BJ (cell line): ENCODE measurements around the gene AOPEP. TPM values are rescaled to one million over a fixed set of nuclear protein-coding genes. Genes with fewer than 3 reads are reported as not detected.
A peak's percentile ranks its signal among the peaks of the same experiment; 100 is the strongest.

Source experiments
- CTCF ChIA-PET: fragments of 350-600 bp; formaldehyde crosslinking; extraction: SDS; loops from one replicate; lab custom pipeline; 2021; ENCODE audit warnings: antibody characterized with exemption, inconsistent platforms; lab: Yijun Ruan, JAX
- POLR2A ChIA-PET: fragments of 300-600 bp; sonication (Branson Sonifier 250); formaldehyde crosslinking; extraction: SDS; loops from one replicate; lab custom pipeline; 2021; ENCODE audit warnings: antibody characterized with exemption; lab: Charles Lee
- DNase-seq: peaks from one replicate; pipeline ENCODE4 v3.0.0-alpha.2; 2011; ENCODE audit warnings: low read depth
- H3K27me3 ChIP-seq: 2 replicates; pipeline ENCODE4 v1.6.0; 2011; ENCODE audit warnings: low read length; ENCODE audit not compliant: control insufficient read depth, insufficient read depth
- H3K36me3 ChIP-seq: 2 replicates; pipeline ENCODE4 v1.5.1; 2011; ENCODE audit warnings: low read length; ENCODE audit not compliant: control insufficient read depth, insufficient read depth
- H3K4me3 ChIP-seq: 2 replicates; pipeline ENCODE4 v1.5.1; 2011; ENCODE audit warnings: low read depth, mild to moderate bottlenecking, control low read depth, low read length
- polyA plus RNA-seq: library from polyadenylated mRNA; depleted of rRNA; stranded (reverse); fragments of >200 nt; gene quantifications from 2 replicates; pipeline ENCODE4 v1.2.3, GENCODE V29; 2011
- TF ChIP-seq, protein P1 (sequence below): IDR thresholded peaks from 2 replicates; pipeline ENCODE4 v1.5.1; 2011; ENCODE audit warnings: low read depth, mild to moderate bottlenecking, control low read depth, inconsistent platforms, low read length, moderate library complexity; ENCODE audit not compliant: insufficient read depth

The AOPEP gene
- polyA plus RNA-seq, 1 experiment, result 52.1 TPM

DNA sequence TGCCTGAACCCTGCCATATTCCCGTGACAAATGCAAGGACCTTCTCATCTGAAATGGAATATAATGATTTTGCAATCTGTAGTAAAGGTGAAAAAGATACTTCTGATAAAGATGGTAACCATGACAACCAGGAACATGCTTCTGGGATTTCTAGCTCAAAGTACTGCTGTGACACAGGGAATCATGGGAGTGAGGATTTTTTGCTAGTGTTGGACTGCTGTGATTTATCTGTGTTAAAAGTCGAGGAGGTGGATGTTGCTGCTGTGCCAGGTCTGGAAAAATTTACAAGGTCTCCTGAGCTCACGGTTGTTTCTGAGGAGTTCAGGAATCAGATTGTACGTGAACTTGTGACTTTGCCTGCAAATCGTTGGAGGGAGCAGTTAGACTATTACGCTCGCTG is 33.5 kb downstream of the AOPEP start:
- ChIA-PET CTCF (interaction anchor here (1.0 to 1.2 kb wide), 2 partner anchors 10 to 62 kb away, joined by 3 read pairs; no protein-coding TSS in a partner anchor), POLR2A (no interaction called here)
- TF ChIP-seq, protein P1, sequence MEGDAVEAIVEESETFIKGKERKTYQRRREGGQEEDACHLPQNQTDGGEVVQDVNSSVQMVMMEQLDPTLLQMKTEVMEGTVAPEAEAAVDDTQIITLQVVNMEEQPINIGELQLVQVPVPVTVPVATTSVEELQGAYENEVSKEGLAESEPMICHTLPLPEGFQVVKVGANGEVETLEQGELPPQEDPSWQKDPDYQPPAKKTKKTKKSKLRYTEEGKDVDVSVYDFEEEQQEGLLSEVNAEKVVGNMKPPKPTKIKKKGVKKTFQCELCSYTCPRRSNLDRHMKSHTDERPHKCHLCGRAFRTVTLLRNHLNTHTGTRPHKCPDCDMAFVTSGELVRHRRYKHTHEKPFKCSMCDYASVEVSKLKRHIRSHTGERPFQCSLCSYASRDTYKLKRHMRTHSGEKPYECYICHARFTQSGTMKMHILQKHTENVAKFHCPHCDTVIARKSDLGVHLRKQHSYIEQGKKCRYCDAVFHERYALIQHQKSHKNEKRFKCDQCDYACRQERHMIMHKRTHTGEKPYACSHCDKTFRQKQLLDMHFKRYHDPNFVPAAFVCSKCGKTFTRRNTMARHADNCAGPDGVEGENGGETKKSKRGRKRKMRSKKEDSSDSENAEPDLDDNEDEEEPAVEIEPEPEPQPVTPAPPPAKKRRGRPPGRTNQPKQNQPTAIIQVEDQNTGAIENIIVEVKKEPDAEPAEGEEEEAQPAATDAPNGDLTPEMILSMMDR, result no peak

DNA sequence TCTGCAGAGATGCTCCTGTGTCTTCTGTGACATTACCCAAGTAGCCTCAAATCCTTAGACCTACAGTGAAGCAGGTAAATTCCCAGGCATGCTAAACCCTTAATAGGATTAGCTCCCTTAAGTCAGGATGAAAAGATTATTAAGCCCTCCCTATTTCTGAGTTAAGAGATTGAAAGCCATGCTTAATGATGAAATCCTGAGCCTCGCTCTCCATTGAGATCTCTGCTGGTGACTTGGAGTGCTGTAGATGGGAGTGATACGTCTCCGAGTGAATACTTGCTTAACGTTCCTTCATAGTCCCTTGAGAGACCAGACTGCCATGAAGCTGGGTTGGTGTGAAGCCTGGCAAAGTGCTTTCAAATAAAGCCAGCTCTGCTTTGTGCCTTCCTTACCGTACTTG is 34.2 kb downstream of the AOPEP start:
- H3K27me3 ChIP-seq, result no peaks in the 10 kb centered on the region

More for the DNA sequence above, 33.5 kb downstream of the AOPEP start:
- DNase-seq, result no peak
- Histone ChIP-seq H3K27me3 (no peaks in the 10 kb centered on the region), H3K36me3 (no peaks in the 10 kb centered on the region), H3K4me3 (no peak overlapping the region)

DNA sequence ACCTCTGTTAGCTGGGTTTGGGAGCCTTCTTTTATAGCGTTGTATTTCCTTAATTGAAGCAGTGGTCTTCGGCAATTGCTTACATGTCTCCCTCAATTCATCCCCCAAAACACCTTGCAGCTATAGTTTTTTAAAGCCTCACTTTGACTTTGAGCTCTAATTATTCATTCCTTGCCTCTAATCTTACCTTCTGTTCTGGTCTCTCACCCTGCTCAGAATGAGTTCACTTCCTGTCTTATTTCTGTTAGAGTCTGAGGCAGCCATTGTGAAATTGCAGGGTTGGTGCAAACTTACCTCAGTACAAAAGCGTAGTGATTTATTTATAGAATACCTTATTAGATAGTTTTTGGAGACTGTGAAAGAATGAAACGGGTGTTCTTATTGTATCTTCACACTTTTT is 35.0 kb downstream of the AOPEP start:
- Histone ChIP-seq H3K36me3 (no peaks in the 10 kb centered on the region), H3K27me3 (no peaks in the 10 kb centered on the region), H3K4me3 (no peak overlapping the region)
- TF ChIP-seq, protein P1, result no peak
- DNase-seq, result no peak
- ChIA-PET POLR2A (no interaction called here), CTCF (interaction anchor here (1.7 kb wide), 1 partner anchor 370 kb away, joined by 5 read pairs; no protein-coding TSS in a partner anchor)

More for the DNA sequence above, 34.2 kb downstream of the AOPEP start:
- DNase-seq, result no peak
- TF ChIP-seq, protein P1, result no peak
- CTCF ChIA-PET, result interaction anchor here (0.5 to 1.7 kb wide), 4 partner anchors 9 to 371 kb away, joined by 3 to 5 read pairs (median 3); no protein-coding TSS in a partner anchor
- Histone ChIP-seq H3K4me3 (no peak overlapping the region), H3K36me3 (no peaks in the 10 kb centered on the region)
- POLR2A ChIA-PET, result no interaction called here

DNA sequence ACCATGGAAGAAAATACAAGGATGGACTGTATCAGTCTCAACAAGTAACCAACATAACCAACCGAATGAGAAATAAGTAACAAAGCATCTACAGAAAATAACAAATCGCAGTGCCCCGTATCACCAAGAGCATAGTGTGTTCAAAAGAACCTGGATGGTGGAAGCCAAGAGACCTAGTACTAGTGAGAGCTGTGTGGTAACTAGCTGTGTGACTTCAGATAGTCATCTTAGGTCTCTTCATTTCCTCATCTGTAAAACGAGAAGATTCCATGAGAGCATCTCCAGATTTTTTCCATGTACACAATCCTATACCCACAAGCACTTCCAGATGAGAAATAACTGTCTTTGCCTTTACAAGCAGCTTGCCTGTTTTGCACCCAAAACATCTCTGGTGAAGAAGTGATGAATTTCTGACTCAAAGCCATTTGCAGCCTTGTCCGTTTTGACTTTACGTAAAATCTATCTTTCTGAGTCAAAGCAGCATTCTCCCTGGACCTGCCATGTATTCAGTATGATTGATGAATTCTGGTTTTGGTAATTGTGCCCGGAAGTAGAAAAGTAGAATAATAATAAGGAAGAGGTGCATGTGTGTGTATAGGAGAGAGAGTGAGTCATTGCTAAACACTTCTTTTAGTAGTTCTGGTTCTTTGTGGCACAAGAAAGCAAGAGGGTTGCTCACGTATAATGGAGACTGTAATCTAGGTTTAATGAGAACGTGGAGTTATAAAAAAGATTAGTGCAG is 41.0 kb downstream of the AOPEP start:
- CTCF ChIA-PET, result interaction anchor here (0.6 to 1.7 kb wide), 4 partner anchors 10 to 87 kb away, joined by 3 to 7 read pairs (median 4); no protein-coding TSS in a partner anchor
- peak; percentile 28 for DNase-seq
- no peaks in the 10 kb centered on the region for H3K36me3 ChIP-seq

DNA sequence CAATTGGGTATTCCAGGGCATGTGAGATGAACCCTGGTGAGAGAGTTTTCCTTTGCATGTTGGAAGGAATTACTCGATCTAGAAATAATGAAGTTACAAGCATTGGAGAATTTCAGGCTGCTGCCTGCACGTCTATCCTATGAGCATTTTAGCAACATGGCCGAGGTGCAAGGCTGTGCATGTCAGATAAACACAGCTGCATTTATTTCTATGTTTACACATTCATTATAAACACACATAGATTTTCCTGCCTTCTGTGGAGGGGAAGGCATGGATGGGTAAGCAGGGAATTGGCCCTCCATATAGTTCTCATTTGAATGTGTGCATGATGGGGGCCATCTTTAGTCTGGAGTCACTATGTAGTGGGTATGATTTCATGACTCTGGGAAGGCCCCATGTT is 42.3 kb downstream of the AOPEP start:
- ChIA-PET POLR2A (no interaction called here), CTCF (interaction anchor here (1.3 kb wide), 1 partner anchor 88 kb away, joined by 3 read pairs; no protein-coding TSS in a partner anchor)

More for the DNA sequence above, 41.0 kb downstream of the AOPEP start:
- H3K4me3 ChIP-seq, result no peak overlapping the region
- no peaks in the 10 kb centered on the region for H3K27me3 ChIP-seq
- TF ChIP-seq, protein P1, result no peak
- POLR2A ChIA-PET, result no interaction called here

More for the DNA sequence above, 42.3 kb downstream of the AOPEP start:
- no peak overlapping the region for H3K4me3 ChIP-seq
- no peaks in the 10 kb centered on the region for H3K36me3 ChIP-seq
- no peak for DNase-seq
- TF ChIP-seq, protein P1, result no peak
- no peaks in the 10 kb centered on the region for H3K27me3 ChIP-seq
